Retinal pigment epithelial cell (primary cell): Measurements from ENCODE around the gene HOATZ.
A peak's percentile ranks its signal among the peaks of the same experiment; 100 is the strongest.

ENCODE experiments used
- DNase-seq: peaks from one replicate; pipeline ENCODE4 v3.0.0-alpha.2; 2010; ENCODE audit warnings: low read depth
- H3K4me3 ChIP-seq: 2 replicates; pipeline ENCODE4 v1.5.1; 2011; ENCODE audit warnings: mild to moderate bottlenecking, low read length, control low read depth, moderate library complexity
- CTCF ChIP-seq: conservative IDR thresholded peaks from 2 replicates; pipeline ENCODE4 v1.5.1; 2011; ENCODE audit warnings: low read depth, low read length, control low read depth, inconsistent platforms

The HOATZ gene

GRCh38 chr11:111476956-111477355 lies 37.6 kb upstream of the HOATZ start:
- peak; percentile 36 for DNase-seq
- H3K4me3 ChIP-seq = no peak overlapping the region
- TF ChIP-seq CTCF = no peak

GRCh38 chr11:111477898-111478297 lies 36.7 kb upstream of the HOATZ start:
- TF ChIP-seq CTCF = no peak
- no peak overlapping the region for H3K4me3 ChIP-seq
- no peak for DNase-seq

GRCh38 chr11:111479666-111480065 lies 34.9 kb upstream of the HOATZ start:
- no peak for TF ChIP-seq CTCF
- no peak for DNase-seq
- H3K4me3 ChIP-seq = no peak overlapping the region

- TF ChIP-seq CTCF = no peak
- no peak for DNase-seq
- H3K4me3 ChIP-seq = no peak overlapping the region
Measured at GRCh38 chr11:111483431-111483830, 31.1 kb upstream of the HOATZ start.

GRCh38 chr11:111490496-111490895 lies 24.1 kb upstream of the HOATZ start:
- DNase-seq = no peak
- TF ChIP-seq CTCF = no peak
- H3K4me3 ChIP-seq = no peak overlapping the region

- no peak for DNase-seq
- no peak overlapping the region for H3K4me3 ChIP-seq
- TF ChIP-seq CTCF = no peak
Measured at GRCh38 chr11:111494040-111494439, 20.5 kb upstream of the HOATZ start.

GRCh38 chr11:111499483-111499882 lies 15.1 kb upstream of the HOATZ start:
- no peak for DNase-seq
- no peak for TF ChIP-seq CTCF
- H3K4me3 ChIP-seq = no peak overlapping the region
